H1 (cell line): ENCODE measurements around the gene ZMYND10. TPM values are rescaled to one million over a fixed set of nuclear protein-coding genes. Genes with fewer than 3 reads are reported as not detected.
A peak's percentile ranks its signal among the peaks of the same experiment; 100 is the strongest.

Source experiments
- BACH1 ChIP-seq: IDR thresholded peaks from 2 replicates; pipeline ENCODE4 v1.6.1; 2012; ENCODE audit warnings: low read length, improper control_type of control experiment
- CBX8 ChIP-seq: fragments of 300-800, 300-1000 bp; sonication (generic); IDR thresholded peaks from 2 replicates; pipeline ENCODE4 v1.7.1; 2016; ENCODE audit warnings: low read depth, low read length, borderline replicate concordance
- HDAC6 ChIP-seq: IDR thresholded peaks from one replicate; pipeline ENCODE4 v1.7.1; 2012; ENCODE audit warnings: low read depth, mild to moderate bottlenecking, inconsistent platforms, low read length, moderate library complexity
- MAFK ChIP-seq: IDR thresholded peaks from 2 replicates; pipeline ENCODE4 v1.6.1; 2012; ENCODE audit warnings: low read depth, mild to moderate bottlenecking, improper control_type of control experiment, low read length
- PHF8 ChIP-seq: fragments of 200-600 bp; sonication (generic); conservative IDR thresholded peaks from 2 replicates; pipeline ENCODE4 v1.7.1; 2012; ENCODE audit warnings: low read depth, mild to moderate bottlenecking, inconsistent platforms, low read length, moderate library complexity
- SIN3A ChIP-seq, 2 experiments: IDR thresholded peaks in 1 of 2; conservative IDR thresholded peaks in 1 of 2; 2 replicates each; pipeline ENCODE4 v1.6.1; 2011 to 2012; ENCODE audit warnings: low read length in 2 of 2, improper control_type of control experiment in 1 of 2, low read depth in 1 of 2, mild to moderate bottlenecking in 1 of 2
- TAF1 ChIP-seq: IDR thresholded peaks from 2 replicates; pipeline ENCODE4 v1.6.1; 2011; ENCODE audit warnings: mild to moderate bottlenecking, low read depth, low read length
- polyA plus RNA-seq, 7 experiments: library from polyadenylated mRNA; depleted of rRNA in 3 of 7; stranded (reverse) in 5 of 7; unstranded in 2 of 7; fragments of >200 nt in 5 of 7; fragments of 200-250 nt in 2 of 7; gene quantifications; 1 replicate in 5 of 7; 2 replicates in 1 of 7; 4 replicates in 1 of 7; pipeline versions ENCODE4 v1.2.1 to v1.2.3, GENCODE V29; 2011 to 2013; ENCODE audit warnings: missing spikeins in 2 of 7, mixed read lengths in 2 of 7
- total RNA-seq: library from RNA; stranded (reverse); fragmentation: NEBNext Ultra II Directional; extraction: Animal tissue kit (Norgen Biotek cat#: 25700); gene quantifications from 2 replicates; pipeline ENCODE4 v1.2.1, GENCODE V29; 2021
- TF ChIP-seq, protein P1 (sequence below): IDR thresholded peaks from 2 replicates; pipeline ENCODE4 v1.6.1; 2012; ENCODE audit warnings: inconsistent platforms

ZMYND10 gene
- total and polyA plus RNA-seq, 2 of the 8 experiments (the other 6 are each of a cell fraction or from before 2014, with no cell fraction given) = 0.56 to 0.79 TPM

DNA sequence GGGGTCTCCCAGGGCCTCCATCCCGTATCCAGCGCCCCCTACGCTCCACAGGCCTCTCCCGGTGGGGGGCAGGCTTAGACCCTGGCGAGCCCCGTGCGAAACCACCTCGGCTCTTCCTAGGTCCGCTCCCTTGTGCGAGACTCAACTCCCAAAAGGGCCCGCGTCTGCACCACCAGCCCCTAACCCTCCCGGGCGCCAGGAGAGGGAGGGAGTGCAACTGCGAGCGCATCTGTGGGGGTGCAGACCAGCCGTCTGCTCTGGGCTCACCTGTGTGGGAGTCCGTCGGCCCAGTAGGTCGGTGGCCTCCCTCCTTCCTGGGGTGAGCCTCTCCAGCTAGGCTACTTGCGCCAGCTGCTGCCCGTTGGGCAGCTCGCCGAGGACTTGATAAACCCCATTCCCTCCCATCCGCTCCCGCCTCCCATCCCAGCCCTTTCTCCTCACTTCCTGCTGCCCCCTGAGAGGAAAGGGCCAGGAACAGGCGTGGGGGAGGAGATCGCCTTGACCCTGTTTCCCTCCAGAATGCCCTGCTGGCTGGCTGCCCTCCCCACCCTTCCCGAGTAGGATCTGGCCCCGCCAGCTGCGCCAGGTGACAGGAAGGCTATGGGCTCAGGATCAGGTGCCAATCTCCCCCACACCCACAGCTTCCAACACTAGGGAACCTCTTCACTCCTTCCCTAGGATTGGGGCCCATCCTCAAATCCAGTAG lies 23.0 kb downstream of the ZMYND10 start, which contains the start of gene HYAL2 (continued):
- TF ChIP-seq CBX8 (no peak), BACH1 (no peak), MAFK (no peak), HDAC6 (no peak), SIN3A (conservative IDR thresholded peaks at IDR 0.05 in 1 of 2, IDR thresholded peaks at IDR 0.05 in 1 of 2; ENCODE audit: low read depth in 1 of 2, low read length in 2 of 2) (no peak; a peak in 1 of 4 replicates), TAF1 (no peak), PHF8 (peak; percentile 38; the same call in 1 of the 2 replicates)
- TF ChIP-seq, protein P1, sequence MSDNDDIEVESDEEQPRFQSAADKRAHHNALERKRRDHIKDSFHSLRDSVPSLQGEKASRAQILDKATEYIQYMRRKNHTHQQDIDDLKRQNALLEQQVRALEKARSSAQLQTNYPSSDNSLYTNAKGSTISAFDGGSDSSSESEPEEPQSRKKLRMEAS = no peak
